Activated naive CD8-positive, alpha-beta T cell (primary cell): ENCODE results near the gene INTS13.

Experiments
- H3K27ac Mint-ChIP-seq: one replicate; pipeline ENCODE4 v1.8.0; 2021; ENCODE audit warnings: mixed read lengths
- H3K27me3 Mint-ChIP-seq: one replicate; pipeline ENCODE4 v1.8.0; 2021; ENCODE audit warnings: mixed read lengths
- H3K36me3 Mint-ChIP-seq: one replicate; pipeline ENCODE4 v1.8.0; 2021; ENCODE audit warnings: mixed read lengths
- H3K4me1 Mint-ChIP-seq: one replicate; pipeline ENCODE4 v1.8.0; 2021; ENCODE audit warnings: low read depth, mixed read lengths
- H3K4me3 Mint-ChIP-seq: one replicate; pipeline ENCODE4 v1.8.0; 2021; ENCODE audit warnings: mild to moderate bottlenecking, mixed read lengths
- H3K9me3 Mint-ChIP-seq: one replicate; pipeline ENCODE4 v1.8.0; 2021; ENCODE audit warnings: low read depth, mixed read lengths

The INTS13 gene

GRCh38 chr12:26941215-26941594 is 3.4 kb upstream of the INTS13 start:
- Mint-ChIP-seq H3K27me3 (no peaks in the 10 kb centered on the region), H3K4me3 (peak overlapping the region; percentile 97), H3K27ac (peak overlapping the region; percentile 90), H3K9me3 (no peaks in the 10 kb centered on the region), H3K4me1 (peaks cover 63% of the 10 kb centered on the region), H3K36me3 (no peaks in the 10 kb centered on the region)

- Mint-ChIP-seq H3K27me3 (no peaks in the 10 kb centered on the region), H3K4me1 (peaks cover 64% of the 10 kb centered on the region), H3K9me3 (no peaks in the 10 kb centered on the region), H3K27ac (peak overlapping the region; percentile 91), H3K36me3 (no peaks in the 10 kb centered on the region), H3K4me3 (peak overlapping the region; percentile 97)
These were observed 2.9 kb upstream of the INTS13 start for GRCh38 chr12:26940516-26941214.

GRCh38 chr12:26939953-26940352 is 2.2 kb upstream of the INTS13 start:
- Mint-ChIP-seq H3K36me3 (no peaks in the 10 kb centered on the region), H3K27ac (peak overlapping the region; percentile 91), H3K9me3 (no peaks in the 10 kb centered on the region), H3K4me1 (peaks cover 67% of the 10 kb centered on the region), H3K27me3 (no peaks in the 10 kb centered on the region), H3K4me3 (peak overlapping the region; percentile 97)

- no peaks in the 10 kb centered on the region for H3K27me3 Mint-ChIP-seq
- H3K4me3 Mint-ChIP-seq, result peak overlapping the region; percentile 97
- H3K36me3 Mint-ChIP-seq, result no peaks in the 10 kb centered on the region
- H3K9me3 Mint-ChIP-seq, result no peaks in the 10 kb centered on the region
- H3K27ac Mint-ChIP-seq, result peak overlapping the region; percentile 91
- H3K4me1 Mint-ChIP-seq, result peaks cover 69% of the 10 kb centered on the region
These were observed 1.5 kb upstream of the INTS13 start for GRCh38 chr12:26939192-26939832.

GRCh38 chr12:26938701-26939062 is 901 bp upstream of the INTS13 start:
- Mint-ChIP-seq H3K4me1 (peaks cover 64% of the 10 kb centered on the region), H3K9me3 (no peaks in the 10 kb centered on the region), H3K36me3 (no peaks in the 10 kb centered on the region), H3K27ac (peak overlapping the region; percentile 91), H3K27me3 (no peaks in the 10 kb centered on the region), H3K4me3 (peak overlapping the region; percentile 97)

- Mint-ChIP-seq H3K4me3 (peak overlapping the region; percentile 97), H3K36me3 (peaks cover 2% of the 10 kb centered on the region), H3K4me1 (peaks cover 62% of the 10 kb centered on the region), H3K27me3 (no peaks in the 10 kb centered on the region), H3K9me3 (no peaks in the 10 kb centered on the region), H3K27ac (peak overlapping the region; percentile 91)
These were observed 328 bp downstream of the INTS13 start for GRCh38 chr12:26937443-26937862.

- H3K27ac Mint-ChIP-seq, result peak overlapping the region; percentile 91
- no peaks in the 10 kb centered on the region for H3K27me3 Mint-ChIP-seq
- H3K4me1 Mint-ChIP-seq, result peaks cover 61% of the 10 kb centered on the region
- peak overlapping the region; percentile 97 for H3K4me3 Mint-ChIP-seq
- no peaks in the 10 kb centered on the region for H3K9me3 Mint-ChIP-seq
- peaks cover 2% of the 10 kb centered on the region for H3K36me3 Mint-ChIP-seq
These were observed 980 bp downstream of the INTS13 start for GRCh38 chr12:26936559-26937442.

GRCh38 chr12:26935636-26936378 is 2.0 kb downstream of the INTS13 start:
- Mint-ChIP-seq H3K27ac (peak overlapping the region; percentile 91), H3K36me3 (peaks cover 2% of the 10 kb centered on the region), H3K27me3 (no peaks in the 10 kb centered on the region), H3K9me3 (no peaks in the 10 kb centered on the region), H3K4me1 (peaks cover 54% of the 10 kb centered on the region), H3K4me3 (peak overlapping the region; percentile 97)

- peaks cover 37% of the 10 kb centered on the region for H3K4me1 Mint-ChIP-seq
- H3K36me3 Mint-ChIP-seq, result peaks cover 13% of the 10 kb centered on the region
- H3K9me3 Mint-ChIP-seq, result no peaks in the 10 kb centered on the region
- no peak overlapping the region for H3K4me3 Mint-ChIP-seq
- no peaks in the 10 kb centered on the region for H3K27me3 Mint-ChIP-seq
- H3K27ac Mint-ChIP-seq, result peak overlapping the region; percentile 67
These were observed 8.2 kb downstream of the INTS13 start for GRCh38 chr12:26929590-26929989.

GRCh38 chr12:26928661-26929060 is 9.1 kb downstream of the INTS13 start:
- Mint-ChIP-seq H3K4me1 (peaks cover 32% of the 10 kb centered on the region), H3K27ac (no peak overlapping the region), H3K4me3 (no peak overlapping the region), H3K27me3 (no peaks in the 10 kb centered on the region), H3K36me3 (peaks cover 13% of the 10 kb centered on the region), H3K9me3 (no peaks in the 10 kb centered on the region)

- peaks cover 8% of the 10 kb centered on the region for H3K36me3 Mint-ChIP-seq
- H3K27me3 Mint-ChIP-seq, result no peaks in the 10 kb centered on the region
- no peak overlapping the region for H3K4me3 Mint-ChIP-seq
- H3K4me1 Mint-ChIP-seq, result peaks cover 4% of the 10 kb centered on the region
- no peak overlapping the region for H3K27ac Mint-ChIP-seq
- H3K9me3 Mint-ChIP-seq, result no peaks in the 10 kb centered on the region
These were observed 15.9 kb downstream of the INTS13 start for GRCh38 chr12:26921886-26922285.

GRCh38 chr12:26919216-26919555 is 18.6 kb downstream of the INTS13 start:
- Mint-ChIP-seq H3K27ac (no peak overlapping the region), H3K36me3 (peaks cover 9% of the 10 kb centered on the region), H3K4me3 (no peak overlapping the region), H3K4me1 (no peaks in the 10 kb centered on the region), H3K27me3 (no peaks in the 10 kb centered on the region), H3K9me3 (no peaks in the 10 kb centered on the region)

- H3K27ac Mint-ChIP-seq, result no peak overlapping the region
- H3K36me3 Mint-ChIP-seq, result peaks cover 9% of the 10 kb centered on the region
- H3K4me1 Mint-ChIP-seq, result no peaks in the 10 kb centered on the region
- no peak overlapping the region for H3K4me3 Mint-ChIP-seq
- H3K27me3 Mint-ChIP-seq, result no peaks in the 10 kb centered on the region
- H3K9me3 Mint-ChIP-seq, result no peaks in the 10 kb centered on the region
These were observed 19.2 kb downstream of the INTS13 start for GRCh38 chr12:26918321-26919215.

GRCh38 chr12:26906704-26907103 is 31.1 kb downstream of the INTS13 start:
- Mint-ChIP-seq H3K9me3 (peaks cover 3% of the 10 kb centered on the region), H3K27ac (no peak overlapping the region), H3K36me3 (peaks cover 32% of the 10 kb centered on the region), H3K4me1 (peaks cover 8% of the 10 kb centered on the region), H3K4me3 (no peak overlapping the region), H3K27me3 (no peaks in the 10 kb centered on the region)
